Measurements from ENCODE around the gene NUSAP1. TPM values are rescaled to one million over a fixed set of nuclear protein-coding genes. Genes with fewer than 3 reads are reported as not detected.

NUSAP1 gene
- total RNA-seq, 1 experiment from 2014 or later = 158 TPM

- Mint-ChIP-seq H3K9me3 (no peaks in the 10 kb centered on the region), H3K27ac (peak overlapping the region; percentile 90 to 100 (median 100)), H3K27me3 (ENCODE audit: low read depth) (no peaks in the 10 kb centered on the region), H3K4me3 (peak overlapping the region; percentile 99 to 100), H3K4me1 (peaks cover 15 to 23% of the 10 kb centered on the region in 2 experiments), H3K36me3 (ENCODE audit: insufficient read depth in 1 of 3, low read depth in 3 of 3) (peaks cover 13 to 27% (median 15%) of the 10 kb centered on the region in 3 experiments)
- Histone ChIP-seq H2BK5ac (ENCODE audit: insufficient read length, low read length) (no peak overlapping the region), H4K8ac (replicated peaks; ENCODE audit: insufficient read length, low read depth, low read length) (no peak overlapping the region), H4K91ac (ENCODE audit: insufficient read length, low read depth, low read length) (no peak overlapping the region), H2BK120ac (ENCODE audit: low read depth, low read length, poor library complexity, severe bottlenecking) (no peak overlapping the region), H3T11ph (ENCODE audit: low read length) (no peak overlapping the region), H3K56ac (ENCODE audit: insufficient read length, low read depth, low read length) (no peak overlapping the region), H3K79me1 (ENCODE audit: insufficient read depth, low read depth, low read length, poor library complexity, severe bottlenecking) (no peaks in the 10 kb centered on the region), H3K4me1 (ENCODE audit: insufficient read depth, low read length) (no peaks in the 10 kb centered on the region), H4K5ac (ENCODE audit: insufficient read length, low read depth, low read length) (no peak overlapping the region), H2BK15ac (ENCODE audit: low read depth, low read length) (no peak overlapping the region), H3K9ac (ENCODE audit: extremely low read depth, insufficient read length, low read length) (peak overlapping the region; percentile 89), H3K23ac (ENCODE audit: insufficient read length, low read depth, low read length) (no peak overlapping the region), H3K14ac (ENCODE audit: insufficient read depth, low read length) (peak overlapping the region; percentile 95), H3K79me2 (ENCODE audit: insufficient read depth, low read length) (peaks cover 12% of the 10 kb centered on the region; the same call in 1 of the 2 replicates), H3K4me2 (ENCODE audit: insufficient read depth, insufficient read length, low read length) (peak overlapping the region; percentile 88), H3K27me3 (ENCODE audit: insufficient read depth, low read length) (no peaks in the 10 kb centered on the region), H3K9me3 (ENCODE audit: control insufficient read depth, low read depth, low read length) (no peaks in the 10 kb centered on the region), H3K4ac (ENCODE audit: low read depth, low read length) (no peak overlapping the region), H2BK20ac (ENCODE audit: low read depth, low read length, poor library complexity, severe bottlenecking) (no peak overlapping the region), H3K18ac (ENCODE audit: insufficient read length, low read depth, low read length) (no peak overlapping the region), H3K27ac (ENCODE audit: insufficient read length, low read depth, low read length) (peak overlapping the region; percentile 48), H3K23me2 (ENCODE audit: insufficient read length, low read depth, low read length, poor library complexity, severe bottlenecking) (peaks cover 10% of the 10 kb centered on the region), H2AFZ (ENCODE audit: low read length) (no peak overlapping the region), H2AK5ac (ENCODE audit: insufficient read length, low read length) (no peak overlapping the region), H2BK12ac (ENCODE audit: insufficient read length, low read depth, low read length) (no peak overlapping the region), H4K20me1 (ENCODE audit: control insufficient read depth, insufficient read depth, insufficient read length) (no peaks in the 10 kb centered on the region)
- WGBS (ENCODE audit: extremely low coverage, insufficient read length, low lambda C conversion rate) = no CpG with 5 or more reads among the region's 14 CpGs
- no peak; the same call in 2 of the 3 replicates for TF ChIP-seq CTCF (conservative IDR thresholded peaks at IDR 0.05)
- DNase-seq = no peak
Observed at GRCh38 chr15:41331833-41332193, 868 bp upstream of the NUSAP1 start.
